NT2/D1 (cell line): Measurements from ENCODE around the gene ARPC5L.
A peak's percentile ranks its signal among the peaks of the same experiment; 100 is the strongest.

ENCODE experiments used
- DNase-seq: peaks from one replicate; pipeline ENCODE4 v3.0.0-alpha.2; 2011; ENCODE audit warnings: low read depth, low spot score
- H3K27me3 ChIP-seq: 2 replicates; pipeline ENCODE4 v1.6.0; 2011; ENCODE audit warnings: mild to moderate bottlenecking; ENCODE audit not compliant: insufficient read length, insufficient read depth
- H3K36me3 ChIP-seq: 2 replicates; pipeline ENCODE4 v1.6.1; 2011; ENCODE audit warnings: mild to moderate bottlenecking, low read length, mixed read lengths; ENCODE audit not compliant: insufficient read depth, insufficient read length
- H3K4me1 ChIP-seq: 2 replicates; pipeline ENCODE4 v1.5.1; 2011; ENCODE audit not compliant: insufficient read depth, insufficient read length
- H3K4me3 ChIP-seq: 2 replicates; pipeline ENCODE4 v1.5.1; 2011; ENCODE audit warnings: low read depth; ENCODE audit not compliant: insufficient read length
- H3K9ac ChIP-seq: 2 replicates; pipeline ENCODE4 v1.6.0; 2011; ENCODE audit warnings: low read depth; ENCODE audit not compliant: insufficient read length
- H3K9me3 ChIP-seq: 2 replicates; pipeline ENCODE4 v1.5.1; 2011; ENCODE audit warnings: mild to moderate bottlenecking, low read length; ENCODE audit not compliant: insufficient read depth
- SUZ12 ChIP-seq: IDR thresholded peaks from 2 replicates; pipeline ENCODE4 v1.6.1; 2011; ENCODE audit not compliant: insufficient read length, insufficient read depth; ENCODE audit errors: extremely low read depth
- YY1 ChIP-seq: IDR thresholded peaks from 2 replicates; pipeline ENCODE4 v1.6.1; 2011; ENCODE audit not compliant: insufficient read length, insufficient read depth
- ZNF274 ChIP-seq: IDR thresholded peaks from 2 replicates; pipeline ENCODE4 v1.6.1; 2011; ENCODE audit warnings: mild to moderate bottlenecking, low read depth, low read length

ARPC5L gene

GRCh38 chr9:124880501-124880900 lies 18.6 kb downstream of the ARPC5L start:
- Histone ChIP-seq H3K4me1 (peaks cover 19% of the 10 kb centered on the region), H3K9ac (no peak overlapping the region), H3K27me3 (no peaks in the 10 kb centered on the region), H3K4me3 (no peak overlapping the region), H3K9me3 (no peaks in the 10 kb centered on the region), H3K36me3 (peaks cover 46% of the 10 kb centered on the region)
- DNase-seq = peak; percentile 87
- TF ChIP-seq ZNF274 = no peak

- peaks cover 40% of the 10 kb centered on the region for H3K36me3 ChIP-seq
- TF ChIP-seq ZNF274 (no peak), YY1 (no peak), SUZ12 (no peak)
Measured at GRCh38 chr9:124881138-124881743, 19.3 kb downstream of the ARPC5L start.

GRCh38 chr9:124882231-124882630 lies 20.3 kb downstream of the ARPC5L start:
- H3K4me3 ChIP-seq = no peak overlapping the region
- peaks cover 31% of the 10 kb centered on the region for H3K36me3 ChIP-seq
- TF ChIP-seq YY1 (no peak), SUZ12 (no peak), ZNF274 (no peak)
- no peaks in the 10 kb centered on the region for H3K27me3 ChIP-seq
- no peak for DNase-seq
- H3K9ac ChIP-seq = peak overlapping the region; percentile 1
- peaks cover 19% of the 10 kb centered on the region for H3K4me1 ChIP-seq
- no peaks in the 10 kb centered on the region for H3K9me3 ChIP-seq

More at GRCh38 chr9:124881138-124881743, 19.3 kb downstream of the ARPC5L start:
- no peak overlapping the region for H3K4me3 ChIP-seq
- no peaks in the 10 kb centered on the region for H3K9me3 ChIP-seq
- H3K9ac ChIP-seq = no peak overlapping the region
- no peaks in the 10 kb centered on the region for H3K27me3 ChIP-seq
- DNase-seq = no peak
- peaks cover 16% of the 10 kb centered on the region for H3K4me1 ChIP-seq

- H3K9me3 ChIP-seq = no peaks in the 10 kb centered on the region
- TF ChIP-seq YY1 (no peak), SUZ12 (no peak), ZNF274 (no peak)
- H3K4me3 ChIP-seq = no peak overlapping the region
- H3K27me3 ChIP-seq = no peaks in the 10 kb centered on the region
- H3K36me3 ChIP-seq = peaks cover 29% of the 10 kb centered on the region
- no peak overlapping the region for H3K9ac ChIP-seq
- H3K4me1 ChIP-seq = peaks cover 17% of the 10 kb centered on the region
- DNase-seq = no peak
Measured at GRCh38 chr9:124884376-124884775, 22.4 kb downstream of the ARPC5L start.

- no peaks in the 10 kb centered on the region for H3K9me3 ChIP-seq
Measured at GRCh38 chr9:124885551-124885950, 23.6 kb downstream of the ARPC5L start.

GRCh38 chr9:124886461-124886860 lies 24.5 kb downstream of the ARPC5L start:
- Histone ChIP-seq H3K9ac (no peak overlapping the region), H3K4me1 (peaks cover 7% of the 10 kb centered on the region), H3K9me3 (no peaks in the 10 kb centered on the region), H3K36me3 (peaks cover 39% of the 10 kb centered on the region), H3K4me3 (no peak overlapping the region), H3K27me3 (no peaks in the 10 kb centered on the region)
- no peak for DNase-seq
- TF ChIP-seq SUZ12 (no peak), ZNF274 (no peak), YY1 (no peak)

More at GRCh38 chr9:124885551-124885950, 23.6 kb downstream of the ARPC5L start:
- Histone ChIP-seq H3K4me1 (peaks cover 13% of the 10 kb centered on the region), H3K36me3 (peaks cover 37% of the 10 kb centered on the region), H3K27me3 (no peaks in the 10 kb centered on the region), H3K9ac (no peak overlapping the region), H3K4me3 (no peak overlapping the region)
- DNase-seq = no peak
- TF ChIP-seq ZNF274 = no peak
- TF ChIP-seq SUZ12 = no peak
- TF ChIP-seq YY1 = no peak

GRCh38 chr9:124886866-124887492 lies 25.0 kb downstream of the ARPC5L start:
- H3K9ac ChIP-seq = no peak overlapping the region
- H3K9me3 ChIP-seq = no peaks in the 10 kb centered on the region
- H3K27me3 ChIP-seq = no peaks in the 10 kb centered on the region
- peaks cover 5% of the 10 kb centered on the region for H3K4me1 ChIP-seq
- H3K36me3 ChIP-seq = peaks cover 37% of the 10 kb centered on the region
- H3K4me3 ChIP-seq = no peak overlapping the region
- DNase-seq = no peak
- no peak for TF ChIP-seq YY1
- TF ChIP-seq ZNF274 = no peak
- TF ChIP-seq SUZ12 = no peak

GRCh38 chr9:124887832-124888231 lies 25.9 kb downstream of the ARPC5L start:
- Histone ChIP-seq H3K4me1 (peaks cover 5% of the 10 kb centered on the region), H3K9ac (no peak overlapping the region), H3K9me3 (no peaks in the 10 kb centered on the region), H3K27me3 (no peaks in the 10 kb centered on the region), H3K4me3 (no peak overlapping the region), H3K36me3 (peaks cover 30% of the 10 kb centered on the region)
- TF ChIP-seq YY1 (no peak), ZNF274 (no peak), SUZ12 (no peak)
- no peak for DNase-seq
